GM12872 (cell line): ENCODE measurements around the gene EPHB4.

Experiments
- CTCF ChIP-seq: IDR thresholded peaks from 3 replicates; pipeline ENCODE4 v1.5.1; 2011; ENCODE audit warnings: low read depth, mild to moderate bottlenecking, low read length, moderate library complexity; ENCODE audit not compliant: insufficient read depth

EPHB4 gene

GRCh38 chr7:100783804-100784203, 43.5 kb downstream of the EPHB4 start:
- TF ChIP-seq CTCF: no peak

- no peak for TF ChIP-seq CTCF
Observed at GRCh38 chr7:100781255-100781654, 46.1 kb downstream of the EPHB4 start.

GRCh38 chr7:100779359-100779758, 48.0 kb downstream of the EPHB4 start:
- no peak for TF ChIP-seq CTCF

GRCh38 chr7:100778061-100778621, 49.2 kb downstream of the EPHB4 start:
- no peak for TF ChIP-seq CTCF

- no peak for TF ChIP-seq CTCF
Observed at GRCh38 chr7:100773491-100773890, 53.8 kb downstream of the EPHB4 start.

GRCh38 chr7:100768784-100769183, 58.5 kb downstream of the EPHB4 start:
- TF ChIP-seq CTCF: no peak

- TF ChIP-seq CTCF: no peak
Observed at GRCh38 chr7:100765250-100765649, 62.1 kb downstream of the EPHB4 start.
